HG02763 (cell line): ENCODE results near the gene ERC2.

Experiments used
- ATAC-seq: cut with Tn5 transposase; IDR thresholded peaks from one replicate; pipeline ENCODE4 v1.9.1; 2021; ENCODE audit warnings: mild to moderate bottlenecking, moderate library complexity; ENCODE audit not compliant: unreplicated experiment

Gene ERC2

DNA sequence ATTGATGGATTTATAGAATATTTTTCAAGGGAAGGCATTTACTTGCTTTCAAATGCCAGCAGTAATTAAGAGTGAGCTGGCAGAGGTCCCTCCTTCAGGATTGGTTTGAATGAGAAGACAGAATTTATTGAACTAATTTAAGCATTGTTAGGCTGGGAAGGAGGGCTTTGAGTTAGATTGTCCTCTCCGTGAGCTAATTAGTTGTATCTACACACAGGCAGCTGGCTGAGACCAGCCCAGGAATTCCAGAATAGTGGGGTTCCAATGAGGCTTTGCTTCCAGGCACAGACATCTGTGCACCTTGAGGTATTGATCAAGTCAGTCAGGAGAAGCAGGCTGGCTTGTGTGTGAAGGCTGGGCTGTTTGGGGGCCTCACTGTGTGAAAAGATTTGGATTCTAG, 857.1 kb downstream of the ERC2 start:
- ATAC-seq = no peak

DNA sequence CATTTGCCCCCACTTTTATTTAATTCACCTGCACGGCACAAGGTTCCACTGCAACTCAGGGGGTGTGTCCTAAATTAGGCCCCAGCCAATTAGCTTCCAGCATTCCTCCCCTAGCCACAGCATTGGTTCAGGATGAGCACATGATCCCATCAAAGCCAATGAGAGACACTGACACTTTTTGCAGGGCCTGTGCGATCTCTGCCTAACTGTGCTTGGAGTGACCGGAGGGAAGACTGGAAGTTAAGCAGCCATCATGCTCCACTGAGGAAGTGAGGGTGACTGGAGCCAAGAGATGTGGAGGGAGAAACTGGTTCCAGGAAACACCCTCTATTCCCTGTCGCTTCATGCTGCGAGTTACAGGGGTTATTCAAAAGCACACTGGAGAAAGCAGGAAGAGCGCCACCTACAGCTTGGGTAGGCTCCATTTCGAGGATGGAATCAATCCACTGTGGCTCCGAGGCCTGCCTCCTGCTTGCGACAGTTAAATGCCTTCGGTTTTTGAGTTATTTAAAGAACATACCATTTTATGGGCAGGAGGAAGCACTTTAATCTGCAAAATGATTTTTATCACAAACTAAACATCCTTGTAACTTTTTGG, 858.9 kb downstream of the ERC2 start:
- no peak for ATAC-seq

DNA sequence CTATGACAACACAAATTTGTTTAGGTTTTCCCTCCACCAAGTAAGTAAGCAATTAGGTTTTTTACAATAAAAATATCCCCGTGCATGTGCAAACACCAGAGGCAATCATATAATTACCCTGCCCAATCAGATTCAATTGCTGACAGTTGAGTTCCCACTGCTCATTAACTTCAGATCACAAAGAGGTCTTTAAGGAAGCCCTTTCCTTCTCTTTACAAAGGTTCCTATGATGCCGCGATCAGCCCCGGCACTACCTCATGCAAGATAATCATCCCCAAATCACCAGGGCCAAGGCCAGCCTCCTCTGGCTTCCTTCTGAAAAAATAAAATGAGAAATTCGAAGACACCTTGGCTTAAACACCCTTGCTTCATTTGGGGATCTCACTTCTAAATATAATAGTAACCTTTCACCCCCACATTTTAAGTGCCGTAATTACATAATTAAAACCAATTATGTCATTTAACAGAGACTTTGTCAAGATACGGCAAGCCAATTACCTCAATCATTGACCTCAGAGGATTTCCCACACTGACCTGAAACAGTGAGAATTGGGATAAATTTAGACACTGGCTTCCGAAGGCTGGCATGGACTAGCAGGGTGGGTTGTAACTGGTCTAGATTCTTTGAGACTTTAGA, 859.8 kb downstream of the ERC2 start:
- no peak for ATAC-seq

DNA sequence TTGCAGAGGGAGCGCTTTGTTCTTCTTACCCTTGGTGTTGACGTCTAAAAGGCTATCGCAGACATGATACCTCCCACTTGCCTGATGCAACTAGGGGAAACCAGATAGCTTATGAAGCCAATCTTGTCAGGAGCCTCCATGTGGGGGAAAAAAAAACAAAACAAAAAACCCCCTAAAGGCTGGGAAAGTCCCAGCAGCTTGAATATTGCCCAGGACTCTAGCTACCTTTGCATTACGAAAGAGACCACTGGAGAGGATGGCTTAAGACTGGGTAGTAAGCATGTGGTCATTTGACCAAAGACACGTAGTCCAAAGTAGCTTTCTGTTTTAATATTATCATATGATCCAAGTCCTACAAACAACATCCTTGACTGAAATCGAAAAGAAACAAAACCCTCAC, 860.4 kb downstream of the ERC2 start:
- ATAC-seq = peak; percentile 86

DNA sequence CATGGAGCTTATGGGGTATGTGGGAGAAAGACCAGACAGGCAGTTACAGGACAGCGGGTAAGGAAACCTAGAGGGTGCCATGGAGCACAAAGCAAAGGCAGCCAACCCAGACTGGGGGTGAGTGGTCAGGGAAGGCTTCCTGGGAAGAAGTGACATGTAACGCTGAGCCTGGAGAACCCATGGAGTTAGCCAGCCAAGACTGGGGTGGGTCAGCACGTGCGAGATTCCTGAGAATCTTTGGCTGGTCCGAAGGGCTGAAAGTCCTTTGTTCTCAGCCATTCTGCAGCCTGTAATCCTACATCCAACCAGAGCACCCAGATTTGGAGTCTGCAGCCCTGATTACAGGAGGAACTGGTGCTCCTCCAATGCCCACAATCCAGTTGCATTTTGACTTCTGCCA, 861.1 kb downstream of the ERC2 start:
- ATAC-seq = no peak

DNA sequence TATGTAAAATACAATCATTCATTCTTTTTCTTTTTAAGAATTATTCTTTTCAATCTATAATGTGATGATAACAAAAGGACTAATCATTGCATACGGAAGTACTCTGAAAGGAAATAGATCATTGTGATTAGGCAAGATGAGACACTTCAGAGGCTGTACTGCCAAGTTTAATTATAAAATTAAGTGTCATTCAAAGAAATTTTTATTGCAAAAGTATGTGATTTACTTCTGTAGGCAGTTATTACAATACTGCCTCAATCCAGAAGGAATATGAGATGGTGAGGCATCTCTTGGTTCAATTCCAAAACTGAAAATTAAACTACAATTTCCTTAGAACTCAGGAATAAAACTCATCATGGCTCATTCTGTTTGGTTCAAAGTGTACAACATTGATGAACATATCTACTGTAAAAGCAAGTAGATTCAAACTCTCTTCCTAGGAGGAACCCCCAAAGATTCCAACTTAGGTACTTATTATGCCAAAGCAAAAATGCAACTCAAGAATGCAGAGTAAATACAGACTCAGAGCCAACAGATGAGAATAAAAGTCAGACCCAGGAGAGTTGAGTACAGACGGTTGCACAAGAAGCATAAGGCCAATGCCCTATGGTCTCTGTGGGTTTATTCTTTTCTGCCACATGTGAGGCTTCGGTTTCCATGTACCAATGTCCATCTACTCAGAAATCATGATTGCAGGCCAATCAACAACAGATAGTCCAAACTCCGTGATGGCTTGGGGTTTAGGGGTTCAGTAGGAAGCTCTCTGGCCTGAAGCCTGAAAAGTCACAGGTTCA, 862.6 kb downstream of the ERC2 start:
- ATAC-seq = no peak

DNA sequence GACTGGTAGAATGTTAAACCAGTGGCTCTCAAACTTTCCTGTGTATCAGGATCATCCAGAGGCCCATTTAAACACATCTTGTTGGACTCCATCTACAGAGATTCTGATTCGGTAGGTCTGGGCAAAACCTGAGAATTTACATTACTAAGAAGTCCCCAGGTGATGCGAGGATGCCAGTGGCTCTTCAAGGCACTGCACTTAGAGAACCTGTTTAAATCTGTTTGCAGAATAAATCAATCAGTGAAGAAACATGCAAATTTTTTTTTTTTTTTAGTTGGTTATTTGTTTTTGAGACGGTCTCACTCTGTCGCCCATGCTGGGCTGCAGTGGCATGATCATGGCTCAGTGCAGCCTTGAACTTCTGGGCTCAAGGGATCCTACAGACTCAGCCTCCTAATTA, 863.4 kb downstream of the ERC2 start:
- no peak for ATAC-seq

DNA sequence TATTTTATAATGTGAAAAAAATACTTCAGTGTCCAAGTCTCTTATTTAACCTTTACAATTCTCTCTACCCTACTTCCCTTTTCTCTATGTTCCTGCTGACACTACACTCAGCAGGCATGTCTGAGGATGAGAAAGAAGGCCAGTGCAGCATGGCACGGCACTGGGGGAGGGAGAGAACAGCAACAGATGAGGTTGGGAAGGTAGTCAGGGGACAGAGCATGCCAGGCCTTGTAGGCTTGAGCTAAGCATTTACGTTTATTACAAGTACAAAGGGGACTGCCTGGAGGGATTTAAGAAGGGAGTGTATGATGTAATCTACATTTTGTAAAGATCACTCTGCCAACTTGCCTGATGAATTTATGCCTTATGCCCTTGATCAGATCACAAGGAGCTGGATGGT, 863.9 kb downstream of the ERC2 start:
- no peak for ATAC-seq

DNA sequence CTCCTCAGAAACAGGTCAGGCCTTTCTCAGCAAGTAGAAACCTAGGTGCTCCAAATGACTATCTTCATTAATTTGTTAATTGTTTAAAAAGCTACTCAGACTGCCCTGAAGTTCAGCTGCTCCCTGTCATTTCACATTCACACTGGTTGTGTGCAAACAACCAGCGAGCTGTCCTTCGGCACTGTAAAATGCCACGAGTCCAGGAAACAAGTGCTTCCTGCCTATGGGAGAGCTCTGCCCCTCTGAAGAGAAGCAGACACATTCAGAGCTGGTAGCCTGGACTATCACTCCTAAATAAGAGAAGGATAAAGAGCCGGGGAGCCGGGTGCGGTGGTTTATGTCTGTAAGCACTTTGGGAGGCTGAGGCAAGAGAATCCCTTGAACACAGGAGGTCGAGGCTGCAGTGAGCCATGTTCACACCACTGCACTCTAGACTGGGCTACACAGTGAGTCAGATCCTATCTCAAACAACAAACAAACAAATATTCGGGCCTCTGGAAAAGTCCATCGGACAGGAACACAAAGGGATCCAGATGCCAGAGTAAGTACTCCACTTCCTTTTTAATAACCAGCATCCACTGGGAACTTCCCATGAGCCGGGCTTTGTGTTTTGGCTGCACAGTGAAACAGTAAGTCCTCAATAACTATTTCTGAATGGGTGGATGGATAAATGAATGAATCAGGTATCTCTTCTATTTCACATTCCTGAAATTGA, 866.7 kb downstream of the ERC2 start:
- ATAC-seq = no peak

DNA sequence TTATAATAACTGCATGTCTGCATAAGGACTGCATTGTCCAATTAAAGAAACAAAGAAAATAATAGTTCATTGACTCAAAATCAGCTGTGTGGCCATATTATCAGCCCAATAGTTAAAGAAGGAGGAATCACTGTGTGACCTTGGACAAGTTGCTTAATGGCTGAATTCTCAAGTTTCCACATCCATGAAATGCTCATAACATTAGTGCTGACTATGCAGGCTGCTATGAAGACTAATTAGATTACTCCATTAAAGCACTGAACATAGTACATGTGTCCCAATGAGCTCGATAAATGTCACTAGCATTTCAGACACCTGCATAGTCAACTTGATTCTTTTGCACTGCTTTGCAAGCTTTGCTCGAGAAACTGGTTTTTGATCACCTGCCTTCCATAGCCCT, 870.0 kb downstream of the ERC2 start:
- ATAC-seq = no peak

DNA sequence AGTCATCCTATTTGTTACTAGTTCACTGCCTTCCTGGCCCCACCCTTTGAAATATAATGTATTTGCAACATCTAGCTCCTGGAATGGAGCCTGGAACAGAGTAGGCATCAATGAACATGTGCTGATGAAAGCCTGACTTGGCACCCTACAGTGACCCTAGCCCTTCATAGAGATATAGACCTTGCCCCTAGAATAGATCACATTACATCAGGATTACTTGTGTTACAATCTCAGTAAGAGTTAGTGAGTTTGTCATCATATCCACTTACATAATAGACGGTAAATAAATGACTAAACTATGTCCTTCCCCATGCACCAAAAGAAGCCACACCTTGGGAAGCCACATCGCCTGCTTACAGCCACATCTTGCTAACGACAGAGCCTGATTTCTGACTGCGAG, 870.6 kb downstream of the ERC2 start:
- ATAC-seq = no peak

DNA sequence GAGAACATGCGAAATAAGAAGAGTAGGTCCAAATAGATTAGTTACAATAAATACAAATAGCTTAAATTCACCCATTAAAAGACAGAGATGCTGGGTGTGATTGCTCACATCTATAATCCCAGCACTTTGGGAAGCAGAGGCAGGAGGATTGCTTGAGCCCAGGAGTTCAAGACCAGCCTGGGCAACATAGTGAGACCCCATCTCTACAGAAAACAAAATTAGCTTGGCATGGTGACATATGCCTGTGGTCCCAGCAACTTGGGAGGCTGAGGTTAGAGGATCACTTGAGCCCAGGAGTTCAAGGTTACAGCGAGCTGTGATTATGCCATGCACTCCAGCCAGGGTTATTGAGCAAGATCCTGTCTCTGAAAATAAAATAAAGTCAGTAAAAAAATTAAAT, 872.1 kb downstream of the ERC2 start:
- no peak for ATAC-seq

DNA sequence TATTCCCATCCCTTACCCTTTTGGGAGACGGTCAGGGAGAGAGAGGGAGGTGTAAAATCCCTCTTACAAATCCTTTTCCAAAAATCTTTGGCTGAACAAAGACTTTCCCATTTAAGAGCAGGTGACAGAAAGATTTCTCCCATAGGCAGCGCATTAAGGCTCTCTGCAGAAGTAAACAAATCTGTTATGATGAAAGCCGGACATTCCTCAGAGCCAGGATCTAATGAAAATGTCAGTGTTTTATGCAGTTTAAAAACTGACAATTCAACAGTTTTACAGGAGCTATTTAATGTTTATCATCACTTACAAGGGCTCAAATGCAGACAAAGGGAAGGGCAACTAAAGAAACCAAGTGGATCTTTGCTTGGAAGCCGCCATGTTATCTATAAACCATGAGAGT, 872.8 kb downstream of the ERC2 start:
- no peak for ATAC-seq

DNA sequence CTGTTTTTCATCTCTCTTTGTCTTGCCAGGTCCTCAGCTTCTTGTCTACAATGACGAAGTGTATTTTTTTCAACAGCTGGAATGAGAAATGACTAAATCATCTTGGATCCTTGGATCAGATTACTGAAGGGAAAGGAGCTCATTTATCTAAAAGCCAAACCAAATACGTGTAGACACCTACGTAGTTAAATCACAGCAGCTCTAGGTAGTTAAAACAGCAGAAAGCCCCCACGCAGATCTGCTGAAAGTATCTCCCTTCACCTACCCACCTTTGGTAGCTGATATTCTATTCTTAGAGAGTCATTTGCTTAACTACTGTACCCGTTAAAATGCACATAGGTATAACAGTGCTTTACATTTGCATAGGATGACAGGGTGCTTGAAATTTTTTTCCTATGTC, 875.7 kb downstream of the ERC2 start:
- ATAC-seq = no peak

DNA sequence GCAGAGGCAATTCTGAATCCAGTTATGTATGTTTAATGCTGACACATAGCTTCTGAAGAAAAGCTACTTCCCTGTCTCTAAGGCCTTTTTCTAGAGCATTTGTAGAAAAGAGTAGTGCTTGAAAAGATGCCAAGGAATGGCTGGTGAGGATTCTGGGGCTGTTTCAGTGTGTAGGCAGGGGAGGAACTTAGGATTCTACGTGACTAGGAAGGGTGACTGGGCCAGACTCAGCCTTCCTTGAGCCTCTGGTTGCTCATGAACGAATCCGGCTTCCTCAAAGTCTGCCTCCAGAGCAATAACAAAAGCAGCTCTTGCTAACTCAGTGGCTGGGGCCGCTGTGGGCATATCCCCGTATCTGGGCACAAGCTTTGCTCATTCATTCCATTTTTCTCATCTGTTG, 876.4 kb downstream of the ERC2 start:
- ATAC-seq = no peak

DNA sequence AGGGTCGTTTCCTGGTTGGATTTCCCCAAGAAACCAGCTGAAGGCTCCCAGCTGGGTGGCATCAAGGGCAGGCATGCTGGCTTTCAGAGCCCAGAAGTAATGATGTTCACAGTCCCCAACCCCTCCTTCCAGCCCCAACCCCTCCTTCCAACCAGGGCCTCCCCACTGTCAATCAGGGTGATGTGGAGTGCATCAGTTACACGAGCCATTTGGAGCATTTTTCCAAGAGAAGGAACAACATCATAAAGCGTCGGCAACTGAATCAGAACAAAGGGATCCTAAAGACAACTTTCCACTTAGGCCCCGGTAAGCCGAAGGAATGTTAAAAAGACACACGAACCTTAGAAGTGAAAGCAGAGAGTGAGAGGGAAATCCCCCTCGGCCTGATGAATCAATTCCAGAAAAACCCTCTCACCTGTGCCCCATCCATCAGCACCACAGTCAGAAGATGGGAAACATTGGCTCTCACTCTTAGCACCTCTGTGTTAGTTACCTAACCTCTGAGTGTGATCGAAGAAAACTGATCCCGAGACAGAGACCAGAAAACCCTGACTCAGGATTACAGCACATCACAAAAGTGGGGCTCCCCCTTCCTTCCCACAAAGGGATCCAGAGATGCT, 880.0 kb downstream of the ERC2 start:
- no peak for ATAC-seq

DNA sequence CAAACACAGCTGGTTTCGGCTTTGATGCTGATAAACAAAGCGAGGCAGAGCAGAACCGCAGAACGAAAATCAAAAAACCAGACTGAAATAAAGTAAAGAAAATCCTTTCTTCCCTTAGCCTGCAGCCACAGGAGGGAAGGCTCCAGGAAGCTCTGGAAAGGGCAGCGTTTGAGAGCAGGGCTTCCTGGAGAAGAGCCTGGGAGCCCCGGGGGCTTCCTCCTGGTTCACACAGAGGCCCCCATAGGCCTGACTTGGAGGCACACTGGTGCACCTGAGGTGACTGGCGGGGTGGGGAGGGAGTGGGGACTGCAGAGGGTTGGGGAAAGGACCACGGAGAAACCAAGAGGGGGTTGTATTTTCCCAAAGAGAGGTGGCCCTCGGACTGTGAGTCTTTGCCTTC, 882.4 kb downstream of the ERC2 start:
- no peak for ATAC-seq

DNA sequence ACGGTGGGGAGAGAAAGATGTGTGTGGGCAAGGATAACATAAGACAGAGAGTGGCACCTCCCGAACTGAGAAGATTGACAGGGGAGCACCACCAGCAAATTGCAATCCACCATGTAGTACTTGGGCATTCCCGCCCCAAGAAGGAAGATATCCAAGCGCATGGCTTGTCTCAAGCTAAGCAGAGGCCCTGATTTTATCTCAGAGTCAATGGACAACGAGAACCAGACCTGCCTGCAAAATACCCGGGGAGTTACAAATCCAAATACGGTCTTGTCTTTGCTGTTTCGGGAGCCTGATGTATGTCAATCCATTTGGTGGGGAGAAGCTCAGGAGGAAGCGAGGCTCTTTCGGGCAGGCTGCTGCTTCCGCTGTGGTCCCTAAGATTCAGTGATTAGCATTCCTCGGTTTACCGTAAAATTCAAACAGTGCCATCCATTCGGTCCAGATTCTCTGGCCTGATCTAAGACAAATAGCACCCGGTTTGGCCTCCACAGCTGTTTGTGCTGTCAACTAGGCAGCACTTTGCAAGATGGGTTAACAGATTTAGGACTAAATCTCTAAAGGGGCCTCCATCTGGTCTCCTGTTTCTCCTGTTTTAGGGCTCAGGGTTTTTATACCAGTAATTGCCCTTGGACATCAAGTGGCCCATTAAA, 883.4 kb downstream of the ERC2 start:
- no peak for ATAC-seq

DNA sequence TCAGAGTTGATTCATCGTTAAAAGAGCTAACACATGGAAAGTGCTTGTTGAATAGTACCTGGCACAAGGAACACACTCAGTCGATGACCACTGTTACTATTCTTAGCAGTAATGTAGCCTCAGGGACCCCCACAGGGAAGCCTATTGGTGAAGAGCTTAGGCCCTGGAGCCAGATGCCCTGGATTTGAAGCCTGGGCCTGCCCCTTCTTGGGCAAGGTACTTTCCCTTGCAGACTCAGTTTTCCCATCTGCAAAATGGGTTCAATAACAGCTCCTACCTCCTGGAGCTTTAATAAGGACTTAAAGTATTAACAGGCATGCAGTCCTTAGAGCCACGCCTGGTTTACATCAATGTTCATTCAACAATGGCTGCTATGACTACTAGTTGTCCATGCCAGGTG, 884.2 kb downstream of the ERC2 start:
- ATAC-seq = no peak

DNA sequence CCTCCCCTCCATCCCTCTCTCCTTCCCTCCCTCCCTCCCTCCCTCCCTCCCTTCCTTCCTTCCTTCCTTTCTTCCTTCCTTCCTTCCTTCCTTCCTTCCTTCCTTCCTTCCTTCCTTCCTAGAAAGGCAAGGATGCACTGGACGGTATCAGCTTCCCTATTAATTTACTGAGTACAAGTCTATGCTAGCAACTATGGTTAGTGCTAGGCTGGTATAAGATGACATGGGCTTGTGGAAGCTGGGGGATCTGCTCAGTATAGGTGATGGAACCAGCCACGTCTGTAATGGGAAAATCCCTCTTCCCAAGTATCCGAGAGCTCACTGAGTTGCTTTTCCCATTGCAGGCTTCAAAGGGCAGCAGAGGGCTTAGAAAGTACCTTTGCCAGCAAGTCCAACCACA, 884.8 kb downstream of the ERC2 start:
- no peak for ATAC-seq

DNA sequence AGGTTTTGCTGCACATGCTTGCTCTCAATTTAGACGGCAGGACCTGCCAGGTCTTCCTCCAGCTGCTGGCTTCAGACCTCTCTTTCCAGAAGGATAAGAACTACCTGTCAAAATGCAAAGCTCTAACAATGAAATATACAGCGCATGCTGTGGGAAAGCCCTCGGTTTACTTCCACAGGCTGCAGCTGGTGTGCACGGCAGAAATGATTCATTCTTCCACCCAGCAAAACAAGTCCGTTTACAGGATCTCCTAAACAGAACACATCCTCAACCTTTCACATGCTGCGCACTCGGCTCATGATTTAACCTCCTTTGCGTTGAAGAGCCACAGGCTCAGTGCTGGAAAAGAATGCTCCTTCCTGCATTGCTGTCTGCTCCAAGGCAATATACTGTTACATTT, 888.8 kb downstream of the ERC2 start:
- no peak for ATAC-seq
